GM19452 (cell line): Measurements from ENCODE around the gene RSF1.

Experiments
- ATAC-seq: cut with Tn5 transposase; IDR thresholded peaks from one replicate; pipeline ENCODE4 v1.9.1; 2021; ENCODE audit not compliant: unreplicated experiment

Gene RSF1

GRCh38 chr11:77753230-77753629 is 67.3 kb downstream of the RSF1 start:
- ATAC-seq: no peak

DNA sequence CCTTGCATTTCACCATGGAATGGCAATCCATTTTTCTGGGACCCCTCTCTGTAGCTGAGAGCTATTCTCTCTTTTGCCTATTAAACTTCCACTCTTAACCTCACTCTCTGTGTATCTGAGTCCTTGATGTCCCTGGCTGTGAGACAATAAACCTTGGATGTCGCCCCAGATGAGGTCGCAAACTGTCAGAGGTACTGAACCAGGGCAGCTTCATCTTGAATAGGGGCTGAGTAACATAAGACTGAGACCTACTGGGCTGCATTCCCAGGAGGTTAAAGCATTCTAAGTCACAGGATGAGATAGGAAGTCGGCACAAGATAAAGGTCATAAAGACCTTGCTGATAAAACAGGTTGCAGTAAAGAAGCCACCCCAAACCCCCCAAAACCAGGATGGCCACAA is 68.0 kb downstream of the RSF1 start:
- no peak for ATAC-seq

GRCh38 chr11:77750394-77751156 is 69.9 kb downstream of the RSF1 start:
- ATAC-seq: no peak

DNA sequence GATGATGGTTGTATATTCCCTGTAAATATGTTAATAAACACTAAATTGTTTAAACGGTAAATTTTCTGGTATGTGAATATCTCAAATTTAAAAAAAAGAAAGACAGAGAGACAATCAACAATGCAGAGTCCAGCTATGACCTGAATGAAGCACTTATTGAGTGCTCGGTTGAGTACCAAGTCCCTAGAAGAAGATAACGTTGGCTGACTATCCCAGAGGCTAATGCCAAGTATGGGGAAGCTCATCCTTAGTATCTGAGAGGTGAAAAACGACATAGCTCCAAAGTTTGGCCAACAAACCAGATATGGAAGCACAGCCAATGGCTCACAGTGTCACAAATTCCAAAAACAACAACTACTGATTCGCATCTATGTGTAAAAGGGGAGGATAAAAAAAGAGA is 71.3 kb downstream of the RSF1 start:
- no peak for ATAC-seq

GRCh38 chr11:77748266-77748665 is 72.3 kb downstream of the RSF1 start:
- no peak for ATAC-seq

DNA sequence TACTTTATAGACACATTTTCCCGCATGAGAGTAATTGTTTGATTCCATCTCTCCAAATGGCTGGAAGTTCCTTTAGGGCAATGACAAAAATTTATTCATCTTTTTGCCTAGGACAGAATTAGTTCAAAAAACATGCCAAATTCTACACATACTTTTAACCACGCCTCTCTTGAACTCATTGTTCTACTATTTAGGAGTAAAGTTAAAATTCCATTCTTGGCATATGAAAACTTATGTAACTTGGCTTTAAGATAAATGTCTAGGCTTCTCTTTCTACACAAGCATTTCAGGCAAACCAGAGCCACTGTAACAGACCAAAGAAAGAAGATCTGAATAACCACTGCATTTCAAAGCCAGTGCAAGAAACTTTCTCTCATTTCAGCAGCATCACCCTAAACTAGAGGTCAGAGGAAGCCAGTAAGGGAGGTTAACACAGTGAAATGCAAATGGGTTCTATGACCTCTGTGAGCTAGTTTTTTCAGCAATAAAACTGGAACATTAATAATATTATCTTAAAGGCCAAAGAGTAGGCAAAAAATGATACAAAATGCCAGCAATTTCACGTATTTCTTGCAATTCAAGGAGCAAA is 73.0 kb downstream of the RSF1 start:
- no peak for ATAC-seq

DNA sequence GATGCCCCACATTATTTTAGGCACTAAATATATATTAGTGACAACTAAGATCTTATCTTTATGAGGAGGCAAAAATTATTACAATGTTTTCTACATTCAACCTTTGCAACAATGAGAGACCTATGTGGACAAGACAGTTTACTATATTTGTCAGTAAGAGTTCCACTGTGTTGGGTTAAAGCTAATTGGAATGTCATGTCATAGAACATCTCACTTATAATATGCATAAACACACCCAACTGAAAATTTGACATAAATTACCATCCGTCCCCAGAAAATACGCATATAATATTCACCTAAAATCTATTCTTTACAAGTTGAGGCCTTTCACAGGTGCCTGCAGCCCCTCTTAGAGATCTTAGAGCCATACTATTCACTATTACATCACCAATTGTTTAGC is 84.0 kb downstream of the RSF1 start:
- ATAC-seq: no peak

DNA sequence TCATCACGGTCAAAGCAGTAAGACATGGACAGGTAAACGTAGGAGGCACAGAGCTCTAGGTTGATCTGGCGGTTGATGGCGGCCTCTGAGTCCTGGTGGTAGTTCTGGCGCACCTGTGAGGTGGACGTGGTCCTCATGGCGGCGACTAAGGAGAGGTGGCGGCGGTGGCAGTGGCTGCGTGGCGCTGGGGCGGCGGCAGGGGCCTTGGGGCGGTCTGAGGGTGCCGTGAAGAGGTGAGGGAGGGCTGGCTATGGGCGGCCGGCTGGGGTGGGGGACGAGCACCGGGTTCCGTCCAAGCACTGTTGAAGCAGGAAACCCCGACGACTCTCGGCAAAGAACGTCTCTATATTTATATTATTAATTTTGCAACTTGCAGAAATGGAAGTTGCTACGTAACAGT is 85.6 kb downstream of the RSF1 start:
- no peak for ATAC-seq

- no peak for ATAC-seq
Observed at GRCh38 chr11:77732143-77732542, 88.4 kb downstream of the RSF1 start.

DNA sequence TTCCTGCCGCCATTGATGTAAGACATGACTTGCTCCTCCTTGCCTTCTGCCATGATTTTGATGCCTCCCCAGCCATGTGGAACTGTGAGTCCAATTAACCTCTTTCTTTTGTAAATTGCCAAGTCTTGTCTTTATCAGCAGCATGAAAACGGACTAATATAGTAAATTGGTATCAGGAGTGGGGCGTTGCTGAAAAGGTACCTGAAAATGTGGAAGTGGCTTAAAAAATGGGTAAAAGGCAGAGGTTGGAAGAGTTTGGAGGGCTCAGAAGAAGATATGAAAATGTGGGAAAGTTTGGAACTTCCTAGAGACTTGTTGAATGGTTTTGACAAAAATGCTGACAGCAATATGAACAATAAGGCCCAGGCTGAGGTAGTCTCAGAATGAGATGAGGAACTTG is 89.7 kb downstream of the RSF1 start:
- ATAC-seq: no peak

DNA sequence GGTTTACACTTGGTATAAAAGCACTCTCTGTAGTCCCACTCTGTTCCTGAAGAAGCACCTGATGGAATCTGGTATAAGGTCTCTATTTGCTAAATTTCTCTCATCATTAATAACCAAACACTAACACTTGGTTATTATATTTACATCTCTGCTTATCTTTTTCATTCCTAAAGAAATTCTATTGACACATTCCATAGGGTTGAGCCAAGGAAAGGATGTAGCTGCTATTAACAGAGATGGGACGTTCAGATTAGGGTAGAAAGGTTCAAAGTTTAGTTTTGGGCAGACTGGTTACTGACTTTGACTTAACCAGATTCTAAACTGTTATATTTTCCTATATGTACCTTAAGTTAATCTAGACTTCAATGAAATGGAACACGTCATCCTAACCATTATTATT is 91.5 kb downstream of the RSF1 start:
- ATAC-seq: no peak

GRCh38 chr11:77728203-77728786 is 92.2 kb downstream of the RSF1 start:
- ATAC-seq: no peak

- ATAC-seq: no peak
Observed at GRCh38 chr11:77726524-77726923, 94.0 kb downstream of the RSF1 start.

DNA sequence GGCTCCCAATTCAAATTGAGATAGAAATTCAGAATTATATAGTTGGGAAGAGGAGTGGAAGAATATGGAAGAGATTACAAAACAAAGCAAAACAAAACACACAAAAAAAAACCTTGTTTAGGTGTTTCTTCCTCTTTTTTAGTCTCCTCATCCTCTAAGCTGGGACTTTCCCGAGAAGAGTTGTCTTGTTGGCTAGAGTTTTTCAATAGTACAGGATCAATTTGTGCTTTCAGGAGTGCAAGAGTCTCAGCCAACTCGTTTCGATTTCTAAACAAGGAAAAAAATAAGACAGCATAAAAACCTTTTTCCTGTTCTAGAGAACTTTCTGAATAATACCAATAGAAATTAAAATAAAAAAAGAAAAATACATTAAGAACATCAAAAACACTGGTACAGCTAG is 95.1 kb downstream of the RSF1 start:
- no peak for ATAC-seq

- no peak for ATAC-seq
Observed at GRCh38 chr11:77724636-77725035, 95.9 kb downstream of the RSF1 start.

- ATAC-seq: no peak
Observed at GRCh38 chr11:77723024-77723423, 97.5 kb downstream of the RSF1 start.

DNA sequence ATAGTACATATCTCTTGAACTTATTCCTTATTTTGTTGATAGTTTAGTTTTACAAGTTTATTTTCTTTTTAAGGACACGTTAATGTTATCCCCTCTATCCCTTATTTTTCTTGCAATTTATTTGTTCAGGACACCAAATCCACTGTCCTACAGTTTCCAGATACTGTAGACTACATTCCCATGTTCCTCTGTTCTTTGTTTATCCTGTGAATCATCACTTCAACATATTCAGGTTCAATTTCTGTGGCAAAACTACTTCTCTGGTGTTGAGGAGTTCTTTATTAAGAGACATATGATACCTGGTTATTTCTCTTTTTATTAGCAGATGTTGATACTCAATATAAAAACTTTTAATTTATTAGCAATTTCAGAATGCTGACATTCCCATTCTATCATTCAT is 110.2 kb downstream of the RSF1 start:
- no peak for ATAC-seq

GRCh38 chr11:77705876-77706579 is 114.5 kb downstream of the RSF1 start:
- no peak for ATAC-seq

GRCh38 chr11:77705195-77705875 is 115.2 kb downstream of the RSF1 start:
- ATAC-seq: no peak

DNA sequence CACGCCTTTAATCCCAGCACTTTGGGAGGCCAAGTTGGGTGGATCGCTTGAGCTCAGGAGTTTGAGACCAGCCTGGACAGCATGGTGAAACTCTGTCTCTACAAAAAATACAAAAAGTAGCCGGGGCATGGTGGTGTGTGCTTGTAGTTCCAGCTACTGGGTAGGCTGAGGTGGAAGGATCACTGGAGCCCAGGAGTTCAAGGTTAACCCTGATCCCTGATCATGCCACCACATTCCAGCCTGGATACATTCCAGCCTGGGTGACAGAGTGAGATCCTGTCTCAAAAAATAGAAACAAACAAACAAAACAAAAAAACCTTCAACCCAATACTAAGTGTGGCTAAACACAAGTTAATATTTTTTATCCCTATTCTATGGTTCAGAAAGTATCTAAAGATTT is 116.5 kb downstream of the RSF1 start:
- ATAC-seq: no peak

DNA sequence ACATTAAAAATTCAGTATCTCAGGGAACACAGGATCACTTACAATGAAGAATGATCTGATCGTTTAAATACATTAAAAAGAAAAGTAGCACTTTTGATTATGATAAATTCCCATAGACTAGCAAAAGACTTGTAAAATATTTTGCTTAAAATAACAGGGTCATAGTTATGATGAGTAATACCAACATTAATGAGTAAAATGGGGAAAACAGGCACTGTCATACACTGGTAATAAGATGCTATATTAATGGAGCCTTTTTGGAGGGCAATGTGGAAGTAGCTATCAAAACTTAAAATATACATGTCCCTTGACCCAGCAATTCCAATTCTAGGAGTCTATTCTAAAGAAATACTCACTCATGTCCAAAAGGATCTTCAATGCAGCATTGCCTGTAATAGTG is 121.1 kb downstream of the RSF1 start:
- ATAC-seq: no peak
